SK-N-MC (cell line): Measurements from ENCODE around the gene PCF11.

Experiments
- DNase-seq: peaks from one replicate; pipeline ENCODE4 v3.0.0-alpha.2; 2011; ENCODE audit warnings: low read depth, low spot score
- H3K27ac ChIP-seq: fragments of 200-600 bp; sonication (generic); 2 replicates; pipeline ENCODE4 v1.5.1; 2016; ENCODE audit warnings: mixed run types
- H3K36me3 ChIP-seq: fragments of 200-600 bp; sonication (generic); 2 replicates; pipeline ENCODE4 v1.6.1; 2017; ENCODE audit warnings: antibody characterized with exemption, low read length, mixed read lengths; ENCODE audit not compliant: insufficient read depth
- H3K4me3 ChIP-seq: fragments of 200-600 bp; sonication (generic); 2 replicates; pipeline ENCODE4 v1.5.1; 2016
- H3K9ac ChIP-seq: fragments of 200-600 bp; sonication (generic); 2 replicates; pipeline ENCODE4 v1.8.0; 2017; ENCODE audit warnings: mixed run types, mixed read lengths; ENCODE audit not compliant: insufficient read length
- H3K9me3 ChIP-seq: fragments of 200-600 bp; sonication (generic); 2 replicates; pipeline ENCODE4 v1.6.1; 2017; ENCODE audit warnings: low read depth, mild to moderate bottlenecking, antibody characterized with exemption, low read length, moderate library complexity, mixed read lengths
- EZH2 ChIP-seq: fragments of 200-600 bp; sonication (generic); IDR thresholded peaks from one replicate; pipeline ENCODE4 v1.6.1; 2017; ENCODE audit warnings: antibody characterized with exemption
- FOXP2 ChIP-seq: optimal IDR thresholded peaks from 2 replicates; pipeline ENCODE3; 2011; ENCODE audit warnings: mild to moderate bottlenecking, moderate library complexity; ENCODE audit not compliant: insufficient read depth; ENCODE audit errors: extremely low read length, control extremely low read depth
- POLR2AphosphoS5 ChIP-seq: IDR thresholded peaks from 2 replicates; pipeline ENCODE4 v1.6.1; 2012; ENCODE audit warnings: mild to moderate bottlenecking, low read depth, low read length, borderline replicate concordance

The PCF11 gene

DNA sequence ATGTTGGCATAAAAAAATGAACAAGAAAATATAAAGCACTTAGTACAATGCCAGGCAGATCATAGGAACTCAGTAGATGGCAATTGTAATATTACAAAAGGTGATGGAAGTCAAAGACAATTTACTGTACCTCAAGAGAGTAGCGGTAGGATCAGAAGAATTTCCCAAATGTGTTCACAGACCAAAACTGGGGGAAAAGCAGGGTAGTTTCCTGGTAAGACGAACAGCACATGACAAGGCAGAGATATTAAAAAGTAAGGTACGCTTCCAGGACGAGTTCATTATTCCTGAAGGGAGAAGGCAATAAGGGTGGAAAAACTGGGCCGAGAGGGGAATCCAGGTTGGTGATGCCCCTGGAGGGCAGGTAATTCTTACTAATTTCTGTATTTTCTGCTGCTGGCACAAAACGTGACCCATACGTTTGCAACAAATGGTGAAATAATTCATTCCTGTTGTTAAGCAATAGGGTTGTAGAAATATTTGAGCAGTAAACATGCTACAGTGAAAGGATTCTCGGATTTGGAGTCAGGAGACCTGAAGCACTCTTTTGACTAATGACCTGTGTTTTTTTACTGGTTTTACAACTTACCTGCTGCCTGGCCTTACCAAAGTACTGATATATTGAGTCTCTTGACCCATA is 35.8 kb downstream of the PCF11 start:
- H3K4me3 ChIP-seq, result peak overlapping the region; percentile 96
- peaks cover 31% of the 10 kb centered on the region for H3K36me3 ChIP-seq
- peak overlapping the region; percentile 67 for H3K27ac ChIP-seq
- H3K9me3 ChIP-seq, result no peaks in the 10 kb centered on the region
- DNase-seq, result no peak
- TF ChIP-seq POLR2AphosphoS5 (no peak), FOXP2 (no peak), EZH2 (no peak)
- peak overlapping the region; percentile 97 for H3K9ac ChIP-seq

DNA sequence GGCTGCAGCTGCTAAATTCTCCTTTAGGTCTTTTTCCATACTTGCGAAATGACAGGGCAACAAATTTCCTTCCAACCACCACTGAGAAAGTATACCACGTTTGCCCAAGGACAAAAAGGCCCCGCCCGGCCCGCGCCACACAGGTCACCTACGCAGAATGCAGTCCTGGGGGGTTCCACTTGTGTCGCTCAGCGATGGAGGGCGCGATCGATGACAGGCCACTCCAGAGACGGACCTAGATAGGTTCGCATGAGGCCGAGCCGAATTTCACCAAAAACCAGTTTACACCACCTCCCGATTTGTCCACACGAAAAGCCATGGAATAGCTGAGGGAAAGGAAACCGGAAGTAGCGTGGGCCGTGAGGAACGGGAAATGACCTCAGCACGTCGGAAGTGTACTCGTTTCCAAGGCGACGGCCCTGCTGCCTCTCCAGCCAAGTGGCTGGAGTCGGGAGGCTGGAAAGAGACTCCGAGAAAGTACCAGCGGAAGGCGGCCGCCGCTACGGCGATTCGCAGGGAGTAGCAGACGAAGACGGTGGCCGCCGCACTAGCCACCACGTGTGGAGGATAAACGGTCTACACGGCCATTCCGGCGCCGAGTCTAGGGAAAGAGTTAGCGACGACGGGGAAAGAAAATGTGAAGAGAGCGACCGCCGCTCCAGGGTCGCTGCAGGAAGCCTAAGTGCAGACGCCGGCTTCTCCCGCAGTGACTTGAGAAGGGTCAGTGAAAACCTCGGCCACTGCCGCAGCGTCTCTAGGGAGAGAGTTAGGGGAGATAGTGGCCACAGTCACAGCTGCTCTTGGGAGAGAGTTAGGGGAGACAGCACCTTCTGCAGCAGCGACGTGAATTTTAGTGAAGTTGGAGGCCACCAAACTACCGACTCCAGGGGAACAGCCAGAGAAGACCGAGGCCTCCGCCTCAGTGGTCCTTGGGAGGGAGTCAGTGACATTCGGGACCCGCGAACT is 36.7 kb downstream of the PCF11 start, which contains the start of gene ANKRD42:
Gene ANKRD42, plus strand, starts transcription at position 398 of the 966 bp plus-strand sequence. CDS start 959 bp downstream, outside the sequence.
- Histone ChIP-seq H3K4me3 (peak within 1 kb of the TSS; percentile 96), H3K9me3 (no peaks in the 10 kb centered on the region), H3K36me3 (peaks cover 35% of the 10 kb centered on the region), H3K27ac (peak within 1 kb of the TSS; percentile 72), H3K9ac (peak within 1 kb of the TSS; percentile 97)
- DNase-seq, result peak; percentile 67
- TF ChIP-seq POLR2AphosphoS5 (peak; percentile 90), FOXP2 (no peak), EZH2 (no peak)

DNA sequence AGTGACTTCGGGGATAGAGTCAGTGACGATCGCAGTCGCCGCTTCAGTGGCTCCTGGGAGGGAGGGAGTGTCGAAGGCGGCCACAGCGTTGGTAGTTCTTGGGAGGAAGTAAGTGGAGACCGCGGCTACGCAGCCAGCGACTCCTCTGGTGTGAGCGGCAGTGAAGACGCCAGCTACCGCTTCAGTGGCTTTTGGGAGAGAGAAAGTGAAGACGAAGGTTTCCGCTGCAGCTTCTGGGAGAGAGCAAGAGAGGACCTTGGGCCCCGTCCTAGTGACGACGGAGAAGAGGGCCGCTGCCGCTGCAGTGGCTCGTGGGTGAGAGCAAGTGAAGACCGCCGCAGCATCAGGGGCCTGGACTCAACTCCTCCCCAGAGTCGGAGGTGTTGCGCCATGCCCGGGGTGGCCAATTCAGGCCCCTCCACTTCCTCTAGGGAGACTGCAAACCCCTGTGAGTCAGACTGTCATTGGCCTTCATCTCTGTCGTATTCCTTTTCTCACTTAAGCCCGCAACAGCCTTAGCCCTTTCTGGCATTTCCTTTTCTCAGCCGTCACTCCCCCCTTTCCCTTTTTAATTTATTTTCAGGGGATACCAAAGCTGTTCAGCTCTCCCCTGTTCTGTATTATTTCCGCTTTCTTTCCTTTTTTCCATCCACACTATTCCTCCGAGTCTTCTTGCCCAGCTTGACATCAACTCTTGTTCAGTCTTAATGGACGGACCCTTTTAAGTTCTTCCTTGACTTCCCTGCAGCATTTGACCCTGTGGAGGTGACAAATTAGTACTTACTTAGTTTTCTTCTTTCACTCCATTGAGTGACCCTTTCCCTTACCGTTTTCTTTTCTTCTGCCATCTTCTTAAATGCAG is 37.6 kb downstream of the PCF11 start:
- no peak for DNase-seq
- peak overlapping the region; percentile 96 for H3K4me3 ChIP-seq
- TF ChIP-seq POLR2AphosphoS5 (no peak), FOXP2 (no peak), EZH2 (no peak)
- peaks cover 38% of the 10 kb centered on the region for H3K36me3 ChIP-seq
- H3K9ac ChIP-seq, result peak overlapping the region; percentile 97
- H3K9me3 ChIP-seq, result no peaks in the 10 kb centered on the region
- H3K27ac ChIP-seq, result peak overlapping the region; percentile 72

DNA sequence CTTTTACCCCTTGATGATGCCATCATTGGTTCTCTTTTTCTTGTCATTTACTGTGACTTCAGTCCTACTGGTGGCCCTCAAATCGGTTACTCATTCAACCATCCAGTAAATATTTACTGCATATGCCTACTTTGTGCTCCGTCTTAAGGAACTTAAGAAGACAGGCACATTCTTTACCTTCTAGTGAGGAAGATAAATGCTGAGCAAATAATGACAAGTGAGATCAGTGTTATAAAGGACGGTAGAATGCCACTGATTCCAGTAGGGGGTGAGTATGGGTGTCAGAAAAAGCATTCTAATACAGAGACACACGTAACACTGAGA is 38.2 kb downstream of the PCF11 start:
- Histone ChIP-seq H3K36me3 (peaks cover 39% of the 10 kb centered on the region), H3K4me3 (peak overlapping the region; percentile 96), H3K9ac (peak overlapping the region; percentile 97), H3K27ac (peak overlapping the region; percentile 72; the same call in 1 of the 2 replicates), H3K9me3 (no peaks in the 10 kb centered on the region)
- TF ChIP-seq EZH2 (no peak), FOXP2 (no peak), POLR2AphosphoS5 (no peak)
- no peak for DNase-seq

DNA sequence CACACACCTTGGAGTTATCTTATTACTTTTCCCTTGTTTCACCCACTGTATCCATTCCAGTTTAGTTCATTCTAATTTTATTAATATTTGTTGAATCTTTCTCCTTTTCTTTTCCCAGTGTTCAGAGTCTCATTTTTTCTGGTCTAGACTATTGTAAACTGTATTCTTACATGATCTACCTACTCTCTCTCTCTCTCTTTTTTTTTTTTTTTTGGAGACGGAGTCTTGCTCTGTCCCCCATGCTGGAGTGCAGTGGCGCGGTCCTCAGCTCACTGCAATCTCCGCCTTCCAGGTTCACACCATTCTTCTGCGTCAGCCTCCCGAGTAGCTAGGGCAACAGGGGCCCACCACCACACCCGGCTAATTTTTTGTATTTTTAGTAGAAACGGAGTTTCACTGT is 38.7 kb downstream of the PCF11 start:
- H3K9me3 ChIP-seq, result no peaks in the 10 kb centered on the region
- DNase-seq, result no peak
- TF ChIP-seq EZH2 (no peak), POLR2AphosphoS5 (no peak), FOXP2 (no peak)
- peak overlapping the region; percentile 97 for H3K9ac ChIP-seq
- H3K4me3 ChIP-seq, result peak overlapping the region; percentile 96
- H3K27ac ChIP-seq, result peak overlapping the region; percentile 72; the same call in 1 of the 2 replicates
- H3K36me3 ChIP-seq, result peaks cover 39% of the 10 kb centered on the region

DNA sequence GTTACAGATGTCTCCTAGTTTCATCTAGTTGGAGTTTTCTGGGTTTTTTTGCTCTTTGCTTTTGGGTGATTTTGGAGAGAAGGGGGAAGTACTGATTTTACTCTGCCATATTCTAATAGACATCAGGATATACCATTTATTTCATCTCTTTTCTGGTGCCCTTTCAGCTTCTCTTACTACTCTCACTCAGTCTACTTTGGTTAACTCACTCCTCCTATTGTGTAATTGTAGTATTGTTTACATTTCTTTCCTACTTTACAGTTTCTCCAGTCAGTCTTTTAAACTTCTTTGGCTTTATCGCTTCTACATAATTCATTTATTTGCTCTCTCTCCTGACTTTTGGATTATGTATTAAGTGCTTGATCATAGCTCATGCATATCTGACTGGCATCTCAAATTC is 43.1 kb downstream of the PCF11 start:
- DNase-seq, result no peak

DNA sequence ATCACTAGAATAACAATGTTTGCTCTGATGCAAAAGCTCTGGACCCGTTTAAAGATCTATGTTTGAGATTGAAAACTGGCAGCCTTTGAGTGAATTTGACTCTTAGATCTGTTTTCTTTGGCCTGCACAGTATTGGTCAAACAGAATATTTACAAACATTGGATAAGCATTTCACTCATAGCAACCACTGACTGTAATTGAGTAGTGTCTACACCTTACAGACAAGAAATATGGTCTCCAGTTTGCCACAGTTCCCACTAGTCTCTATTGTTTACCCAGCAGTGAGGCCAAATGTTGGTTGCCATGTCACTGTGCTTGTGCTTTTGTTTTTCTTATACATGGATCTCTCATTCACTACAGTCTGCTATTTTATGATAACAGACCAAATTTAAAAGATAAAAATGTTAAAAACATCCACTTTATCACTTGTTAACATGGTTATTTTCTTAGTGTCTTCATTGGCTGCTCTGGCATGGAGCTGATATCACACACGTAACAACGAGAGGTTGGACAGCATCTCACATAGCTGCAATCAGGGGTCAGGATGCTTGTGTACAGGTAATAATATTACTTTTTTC is 48.8 kb downstream of the PCF11 start:
- no peak for DNase-seq
- Histone ChIP-seq H3K9me3 (no peaks in the 10 kb centered on the region), H3K27ac (no peak overlapping the region), H3K4me3 (no peak overlapping the region), H3K36me3 (peaks cover 50% of the 10 kb centered on the region), H3K9ac (no peak overlapping the region)
- TF ChIP-seq EZH2 (no peak), POLR2AphosphoS5 (no peak), FOXP2 (no peak)

More for the DNA sequence above, 43.1 kb downstream of the PCF11 start:
- TF ChIP-seq EZH2 (no peak), POLR2AphosphoS5 (no peak), FOXP2 (no peak)
- no peak overlapping the region for H3K4me3 ChIP-seq
- H3K27ac ChIP-seq, result no peak overlapping the region
- H3K36me3 ChIP-seq, result peaks cover 55% of the 10 kb centered on the region
- H3K9me3 ChIP-seq, result no peaks in the 10 kb centered on the region
- H3K9ac ChIP-seq, result no peak overlapping the region
